ENCODE measurements around the gene SNTG2. TPM values are rescaled to one million over a fixed set of nuclear protein-coding genes. Genes with fewer than 3 reads are reported as not detected.
"Not testable (repeated sequence)": the region's sequence is repeated elsewhere in the genome, so short reads cannot be mapped to it uniquely, and the experiment has no call there.

SNTG2 gene
- total and polyA plus RNA-seq, 12 donors = 0.26 to 4.3 (median 0.72) TPM; not detected in 1

DNA sequence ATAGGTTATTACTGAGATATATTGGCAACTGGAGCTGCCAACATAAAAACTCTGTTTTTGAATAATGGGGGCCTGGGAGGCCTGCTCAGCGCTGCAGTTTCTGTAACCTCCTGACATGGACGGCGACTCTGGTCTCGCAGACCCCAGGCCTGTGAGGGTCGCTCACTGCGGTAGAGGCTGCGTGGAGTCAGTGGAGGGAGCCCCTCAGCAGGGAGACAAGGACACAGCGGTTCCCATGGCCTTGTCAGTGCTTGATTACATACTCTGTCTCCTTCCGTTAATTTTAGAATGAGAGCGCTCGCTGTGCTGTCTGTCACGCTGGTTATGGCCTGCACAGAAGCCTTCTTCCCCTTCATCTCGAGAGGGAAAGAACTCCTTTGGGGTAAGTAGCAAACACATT lies 463.5 kb downstream of the SNTG2 start:
- no peaks in the 10 kb centered on the region for H3K27me3 ChIP-seq
- H3K27ac ChIP-seq = no peak overlapping the region
- H3K36me3 ChIP-seq (replicated peaks in 1 of 2) = no peaks in the 10 kb centered on the region
- no peak overlapping the region for H3K4me3 ChIP-seq
- H3K9me3 ChIP-seq (replicated peaks in 1 of 3) = no peaks in the 10 kb centered on the region
- TF ChIP-seq, protein P1, sequence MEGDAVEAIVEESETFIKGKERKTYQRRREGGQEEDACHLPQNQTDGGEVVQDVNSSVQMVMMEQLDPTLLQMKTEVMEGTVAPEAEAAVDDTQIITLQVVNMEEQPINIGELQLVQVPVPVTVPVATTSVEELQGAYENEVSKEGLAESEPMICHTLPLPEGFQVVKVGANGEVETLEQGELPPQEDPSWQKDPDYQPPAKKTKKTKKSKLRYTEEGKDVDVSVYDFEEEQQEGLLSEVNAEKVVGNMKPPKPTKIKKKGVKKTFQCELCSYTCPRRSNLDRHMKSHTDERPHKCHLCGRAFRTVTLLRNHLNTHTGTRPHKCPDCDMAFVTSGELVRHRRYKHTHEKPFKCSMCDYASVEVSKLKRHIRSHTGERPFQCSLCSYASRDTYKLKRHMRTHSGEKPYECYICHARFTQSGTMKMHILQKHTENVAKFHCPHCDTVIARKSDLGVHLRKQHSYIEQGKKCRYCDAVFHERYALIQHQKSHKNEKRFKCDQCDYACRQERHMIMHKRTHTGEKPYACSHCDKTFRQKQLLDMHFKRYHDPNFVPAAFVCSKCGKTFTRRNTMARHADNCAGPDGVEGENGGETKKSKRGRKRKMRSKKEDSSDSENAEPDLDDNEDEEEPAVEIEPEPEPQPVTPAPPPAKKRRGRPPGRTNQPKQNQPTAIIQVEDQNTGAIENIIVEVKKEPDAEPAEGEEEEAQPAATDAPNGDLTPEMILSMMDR (IDR thresholded peaks at IDR 0.05) = no peak
- no peak for TF ChIP-seq POLR2A (IDR thresholded peaks at IDR 0.05)
- DNase-seq = no peak
- no peaks in the 10 kb centered on the region for H3K4me1 ChIP-seq (replicated peaks in 1 of 2)
- intact Hi-C loops (cut with DNase I) = no loop called here
- 67 to 74% (median 72%) methylated on average over 13 of the region's 13 CpGs for WGBS, 4 donors

DNA sequence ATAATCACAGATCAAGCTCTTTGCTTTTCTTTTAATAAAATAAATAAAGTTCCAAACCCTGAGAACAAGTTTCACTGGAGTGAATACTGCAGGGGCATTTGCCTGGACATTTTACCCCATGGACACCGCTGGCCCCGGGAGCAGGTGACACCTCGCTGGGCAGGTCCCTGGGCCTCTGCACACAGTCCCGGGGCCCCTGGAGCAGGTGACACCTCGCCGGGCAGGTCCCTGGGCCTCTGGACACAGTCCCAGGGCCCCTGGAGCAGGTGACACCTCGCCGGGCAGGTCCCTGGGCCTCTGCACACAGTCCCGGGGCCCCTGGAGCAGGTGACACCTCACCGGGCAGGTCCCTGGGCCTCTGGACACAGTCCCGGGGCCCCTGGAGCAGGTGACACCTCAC lies 464.3 kb downstream of the SNTG2 start:
- DNase-seq; H3K27ac ChIP-seq; H3K9me3 ChIP-seq (replicated peaks in 1 of 3); H3K27me3 ChIP-seq; H3K4me3 ChIP-seq; H3K4me1 ChIP-seq (replicated peaks in 1 of 2); intact Hi-C loops (cut with DNase I); H3K36me3 ChIP-seq (replicated peaks in 1 of 2): not testable (repeated sequence)
- WGBS, 4 donors = 84 to 87% (median 85%) methylated on average over 11 of the region's 11 CpGs

DNA sequence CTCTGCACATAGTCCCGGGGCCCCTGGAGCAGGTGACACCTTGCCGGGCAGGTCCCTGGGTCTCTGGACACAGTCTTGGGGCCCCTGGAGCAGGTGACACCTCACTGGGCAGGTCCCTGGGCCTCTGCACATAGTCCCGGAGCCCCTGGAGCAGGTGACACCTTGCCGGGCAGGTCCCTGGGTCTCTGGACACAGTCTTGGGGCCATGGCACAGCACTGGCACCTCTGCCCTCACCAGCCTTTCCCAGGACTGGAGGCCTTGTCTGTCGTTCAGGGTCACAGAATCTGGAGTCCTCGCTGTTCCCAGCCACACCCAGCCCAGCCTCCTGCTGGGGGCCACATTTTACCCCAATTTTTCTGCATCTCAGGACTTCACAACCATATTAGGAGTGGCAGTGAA lies 464.9 kb downstream of the SNTG2 start:
- H3K4me1 ChIP-seq (replicated peaks in 1 of 2) = no peaks in the 10 kb centered on the region
- intact Hi-C loops (cut with DNase I) = no loop called here
- no peaks in the 10 kb centered on the region for H3K36me3 ChIP-seq (replicated peaks in 1 of 2)
- H3K9me3 ChIP-seq (replicated peaks in 1 of 3) = no peaks in the 10 kb centered on the region
- WGBS, 4 donors = 77 to 90% (median 85%) methylated on average over 2 to 6 of the region's 6 CpGs
- no peak for DNase-seq
- TF ChIP-seq, protein P1 (IDR thresholded peaks at IDR 0.05) = no peak
- TF ChIP-seq POLR2A (IDR thresholded peaks at IDR 0.05) = no peak
- no peak overlapping the region for H3K4me3 ChIP-seq
- H3K27ac ChIP-seq = no peak overlapping the region
- H3K27me3 ChIP-seq = no peaks in the 10 kb centered on the region
